ENCODE measurements around the gene SMPD1.

The SMPD1 gene

DNA sequence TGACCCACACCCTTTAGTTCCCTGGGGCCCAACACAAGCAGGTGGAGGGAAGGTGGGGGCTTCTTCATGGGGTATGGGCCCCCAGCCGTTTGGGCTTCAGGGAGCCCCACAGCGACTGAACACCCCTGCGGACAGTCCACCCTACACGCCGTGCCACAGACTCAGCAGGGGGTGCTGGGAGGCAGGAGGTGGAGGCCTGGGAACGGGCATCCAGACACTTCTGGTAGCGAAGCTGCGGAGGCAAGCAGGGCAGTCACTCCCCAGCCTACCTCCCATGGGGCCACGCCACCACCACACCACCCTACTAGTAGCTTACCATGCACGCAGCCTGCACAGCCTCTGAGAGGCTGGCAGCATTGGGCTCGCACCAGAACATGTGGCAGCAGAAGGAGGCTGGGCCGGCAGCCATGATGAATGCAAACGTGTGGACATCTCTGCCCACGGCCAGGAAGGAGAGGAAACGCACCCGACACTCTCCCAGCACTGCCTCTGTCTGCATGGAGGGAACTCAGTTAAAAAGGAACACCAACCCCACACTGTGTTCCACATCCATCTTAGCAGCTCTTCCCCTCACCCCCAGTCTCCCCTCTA lies 5.3 kb downstream of the SMPD1 start:
- DNase-seq (ENCODE audit: low spot score): no peak
- POLR2A ChIA-PET (ENCODE audit: low non-redundant PET): no interaction called here
- no peak overlapping the region for H3K27ac ChIP-seq
- TF ChIP-seq, protein P1, sequence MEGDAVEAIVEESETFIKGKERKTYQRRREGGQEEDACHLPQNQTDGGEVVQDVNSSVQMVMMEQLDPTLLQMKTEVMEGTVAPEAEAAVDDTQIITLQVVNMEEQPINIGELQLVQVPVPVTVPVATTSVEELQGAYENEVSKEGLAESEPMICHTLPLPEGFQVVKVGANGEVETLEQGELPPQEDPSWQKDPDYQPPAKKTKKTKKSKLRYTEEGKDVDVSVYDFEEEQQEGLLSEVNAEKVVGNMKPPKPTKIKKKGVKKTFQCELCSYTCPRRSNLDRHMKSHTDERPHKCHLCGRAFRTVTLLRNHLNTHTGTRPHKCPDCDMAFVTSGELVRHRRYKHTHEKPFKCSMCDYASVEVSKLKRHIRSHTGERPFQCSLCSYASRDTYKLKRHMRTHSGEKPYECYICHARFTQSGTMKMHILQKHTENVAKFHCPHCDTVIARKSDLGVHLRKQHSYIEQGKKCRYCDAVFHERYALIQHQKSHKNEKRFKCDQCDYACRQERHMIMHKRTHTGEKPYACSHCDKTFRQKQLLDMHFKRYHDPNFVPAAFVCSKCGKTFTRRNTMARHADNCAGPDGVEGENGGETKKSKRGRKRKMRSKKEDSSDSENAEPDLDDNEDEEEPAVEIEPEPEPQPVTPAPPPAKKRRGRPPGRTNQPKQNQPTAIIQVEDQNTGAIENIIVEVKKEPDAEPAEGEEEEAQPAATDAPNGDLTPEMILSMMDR (conservative IDR thresholded peaks at IDR 0.05; ENCODE audit: low read depth): no peak
- CTCF ChIA-PET: no interaction called here

DNA sequence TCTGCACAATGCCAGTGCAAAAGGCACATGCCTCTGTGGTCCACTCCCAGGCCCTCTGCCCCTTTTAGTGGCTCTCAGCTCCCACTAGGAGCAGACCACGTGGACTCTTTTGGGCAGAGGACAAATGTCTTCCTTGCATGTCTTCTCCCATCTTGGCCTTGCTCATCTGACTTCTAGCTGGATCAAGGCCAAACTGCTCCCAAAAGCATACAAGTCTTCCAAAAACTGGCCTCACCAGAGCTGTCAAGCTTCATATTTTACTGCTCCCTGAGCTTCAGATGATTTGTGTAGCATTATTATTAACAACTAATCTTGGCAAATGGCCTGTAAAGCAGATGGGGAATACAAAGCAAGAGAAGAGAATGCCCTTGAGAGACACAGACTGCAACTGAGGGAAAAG lies 6.9 kb downstream of the SMPD1 start:
- TF ChIP-seq, protein P1 (conservative IDR thresholded peaks at IDR 0.05; ENCODE audit: low read depth): no peak
- DNase-seq (ENCODE audit: low spot score): no peak
- H3K27ac ChIP-seq: no peak overlapping the region
- ChIA-PET POLR2A (ENCODE audit: low non-redundant PET) (no interaction called here), CTCF (no interaction called here)

DNA sequence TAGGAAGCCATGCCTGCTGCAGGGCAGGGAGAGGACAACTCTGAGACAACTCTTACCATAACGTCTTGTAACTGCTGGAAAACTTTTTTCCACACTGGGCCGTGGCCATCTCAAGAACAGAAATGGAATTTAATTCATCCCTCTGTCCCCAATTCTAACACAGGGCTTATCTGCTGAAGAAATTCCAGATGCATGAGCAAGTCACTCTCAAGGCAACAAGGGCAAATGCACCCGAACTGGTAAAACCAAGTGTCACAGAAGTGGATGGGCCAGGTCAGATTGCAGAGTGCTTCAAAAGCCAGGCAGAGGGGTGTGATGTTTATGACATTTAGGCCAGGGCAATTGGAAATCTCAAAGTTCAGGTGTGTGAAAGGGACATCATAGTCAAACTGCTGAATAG lies 7.4 kb downstream of the SMPD1 start:
- CTCF ChIA-PET: no interaction called here
- H3K27ac ChIP-seq: no peak overlapping the region
- TF ChIP-seq, protein P1 (conservative IDR thresholded peaks at IDR 0.05; ENCODE audit: low read depth): no peak
- POLR2A ChIA-PET (ENCODE audit: low non-redundant PET): no interaction called here
- no peak for DNase-seq (ENCODE audit: low spot score)

DNA sequence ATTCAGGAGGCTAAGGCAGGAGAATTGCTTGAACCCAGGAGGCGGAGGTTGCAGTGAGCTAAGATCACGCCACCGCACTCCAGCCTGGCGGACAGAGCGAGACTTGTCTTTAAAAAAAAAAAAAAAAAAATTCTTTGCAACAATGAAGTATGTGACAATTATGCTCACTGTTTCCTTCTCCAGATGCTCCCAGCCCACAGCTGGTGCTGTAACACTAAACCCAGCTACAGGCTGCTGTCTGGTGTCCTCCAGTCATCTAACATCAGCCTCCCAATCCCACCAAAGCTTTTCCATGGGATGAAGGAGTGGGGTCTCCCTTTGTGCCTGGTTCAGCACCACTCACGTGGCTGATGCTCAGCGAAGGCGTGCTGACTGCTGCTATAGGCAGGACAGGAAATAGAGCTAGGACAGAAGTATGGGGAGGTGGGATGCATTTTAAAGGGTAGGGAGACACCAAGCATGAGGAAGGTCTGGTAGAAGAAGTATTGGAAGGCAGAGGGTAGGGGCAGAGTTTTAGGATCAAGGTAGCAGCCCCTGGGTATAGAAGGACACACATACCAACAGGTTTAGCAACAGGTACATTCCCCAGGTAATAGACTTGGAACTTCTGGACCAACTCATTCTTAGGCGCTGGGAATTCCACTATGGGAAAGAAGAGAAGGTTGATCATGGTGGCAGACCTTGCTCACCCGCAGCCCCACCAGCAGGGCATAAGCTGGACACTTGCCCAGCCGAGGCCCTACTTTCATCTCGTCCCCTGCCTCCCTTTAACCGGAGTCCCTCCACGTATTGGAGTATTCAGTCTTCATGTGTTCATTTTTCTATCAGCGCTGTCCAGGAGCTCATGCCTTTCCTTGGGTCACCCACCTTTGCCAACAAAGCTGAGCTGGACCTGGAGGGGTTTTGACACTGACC lies 10.4 kb downstream of the SMPD1 start:
- DNase-seq (ENCODE audit: low spot score): no peak
- CTCF ChIA-PET: interaction anchor here (0.6 kb wide), 1 partner anchor 1114 kb away, joined by 3 read pairs; no protein-coding TSS in a partner anchor
- POLR2A ChIA-PET (ENCODE audit: low non-redundant PET): no interaction called here

DNA sequence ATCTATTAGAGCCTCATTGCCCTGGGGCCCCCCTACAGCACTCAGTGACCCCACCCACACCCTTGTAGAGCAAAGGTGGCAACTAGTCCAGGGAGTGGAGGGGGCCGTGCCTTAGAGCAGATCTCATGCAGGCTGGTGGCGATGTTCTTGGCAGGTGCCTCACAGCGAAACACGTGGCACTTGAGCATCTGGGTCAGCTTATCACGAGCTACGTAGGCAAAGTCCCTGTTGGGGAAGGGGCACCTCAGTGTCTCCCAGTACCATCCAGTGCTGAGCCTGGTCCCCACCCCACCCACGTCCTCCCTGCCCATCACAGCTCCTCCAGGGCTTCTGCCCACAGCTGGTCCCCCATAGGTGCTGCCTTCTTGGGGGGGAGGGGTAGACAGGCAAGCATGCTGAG lies 11.2 kb downstream of the SMPD1 start:
- TF ChIP-seq, protein P1 (conservative IDR thresholded peaks at IDR 0.05; ENCODE audit: low read depth): no peak
- no peak overlapping the region for H3K27ac ChIP-seq
- POLR2A ChIA-PET (ENCODE audit: low non-redundant PET): no interaction called here
- DNase-seq (ENCODE audit: low spot score): no peak
- CTCF ChIA-PET: interaction anchor here (0.6 kb wide), 2 partner anchors 42 to 1115 kb away, joined by 3 read pairs; no protein-coding TSS in a partner anchor

More for the DNA sequence above, 10.4 kb downstream of the SMPD1 start:
- H3K27ac ChIP-seq: no peak overlapping the region
- TF ChIP-seq, protein P1 (conservative IDR thresholded peaks at IDR 0.05; ENCODE audit: low read depth): no peak

DNA sequence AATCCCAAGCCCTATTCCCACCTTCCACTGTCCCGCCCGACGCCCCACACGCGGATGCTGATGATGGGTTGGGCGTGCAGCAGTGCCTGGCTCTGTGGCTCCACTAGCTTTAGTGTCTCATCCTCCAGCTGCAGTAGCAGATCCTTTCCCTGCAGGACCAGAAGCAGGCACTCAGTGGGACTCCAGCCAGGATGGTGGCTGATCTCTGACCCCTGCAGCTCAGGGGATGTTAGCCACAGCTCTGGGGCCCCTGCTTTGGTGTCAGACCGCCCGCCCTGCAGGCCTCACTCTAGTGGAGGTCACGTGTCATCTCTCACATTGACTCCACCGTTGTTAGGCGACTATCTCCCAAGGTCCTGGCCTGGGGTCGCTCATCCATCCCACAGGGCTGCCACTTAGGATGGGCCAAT lies 11.8 kb downstream of the SMPD1 start:
- POLR2A ChIA-PET (ENCODE audit: low non-redundant PET): no interaction called here

More for the DNA sequence above, 11.8 kb downstream of the SMPD1 start:
- no peak for DNase-seq (ENCODE audit: low spot score)
- TF ChIP-seq, protein P1 (conservative IDR thresholded peaks at IDR 0.05; ENCODE audit: low read depth): no peak
- H3K27ac ChIP-seq: no peak overlapping the region
- CTCF ChIA-PET: interaction anchor here (0.6 kb wide), 1 partner anchor 42 kb away, joined by 3 read pairs; no protein-coding TSS in a partner anchor
